GM12878 (cell line): ENCODE results near the gene ITPKA.

Experiments
- RAD21 ChIP-seq: IDR thresholded peaks from 2 replicates; pipeline ENCODE4 v1.6.1; 2011; ENCODE audit warnings: mild to moderate bottlenecking, low read depth, low read length, moderate library complexity; ENCODE audit not compliant: insufficient read depth
- SP1 ChIP-seq: IDR thresholded peaks from one replicate; pipeline ENCODE4 v1.6.1; 2011; ENCODE audit warnings: low read depth, low read length
- ZNF217 ChIP-seq: fragments of 450-650 bp; IDR thresholded peaks from 2 replicates; pipeline ENCODE4 v1.6.1; 2017; ENCODE audit warnings: antibody characterized with exemption, mild to moderate bottlenecking

DNA sequence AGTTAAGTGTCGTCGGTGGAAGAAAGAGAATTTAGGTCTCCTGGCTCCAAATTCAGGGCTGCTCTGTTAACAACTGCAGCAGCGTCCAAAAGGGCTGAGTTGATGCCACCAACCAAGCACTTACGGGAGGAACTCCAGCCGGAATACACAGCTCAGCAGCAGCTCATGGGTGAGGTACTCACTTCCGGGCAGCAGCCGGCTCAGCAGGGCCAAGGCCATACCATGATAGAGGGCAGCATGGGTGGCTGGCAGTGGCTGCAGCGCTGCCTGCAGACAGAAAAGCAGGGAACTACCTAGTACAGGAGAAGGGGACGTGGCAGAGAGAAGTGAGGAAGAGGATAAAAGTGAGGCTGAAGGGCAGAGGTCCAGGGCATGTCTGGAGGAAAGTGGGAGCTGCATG is 27.9 kb downstream of the ITPKA start:
- no peak for TF ChIP-seq ZNF217
- TF ChIP-seq RAD21 = no peak
- TF ChIP-seq SP1 = no peak
